Mononuclear cell (primary cell): Measurements from ENCODE around the gene NUDT1. TPM values are rescaled to one million over a fixed set of nuclear protein-coding genes. Genes with fewer than 3 reads are reported as not detected.

Experiments used
- H3K27me3 ChIP-seq: 2 replicates; pipeline ENCODE4 v1.6.0; 2011; ENCODE audit warnings: low read length, control low read depth; ENCODE audit not compliant: insufficient read depth
- H3K4me1 ChIP-seq: 2 replicates; pipeline ENCODE4 v1.5.1; 2011; ENCODE audit warnings: mild to moderate bottlenecking, low read length, control low read depth; ENCODE audit not compliant: insufficient read depth
- H3K4me3 ChIP-seq: 2 replicates; pipeline ENCODE4 v1.5.1; 2011; ENCODE audit warnings: mild to moderate bottlenecking, low read length, moderate library complexity
- H3K9me3 ChIP-seq: 2 replicates; pipeline ENCODE4 v1.5.1; 2011; ENCODE audit warnings: low read depth, mild to moderate bottlenecking, control low read depth, low read length
- total RNA-seq: library from RNA; depleted of rRNA; stranded (reverse); fragments of >200 nt; gene quantifications from one replicate; pipeline ENCODE4 v1.2.3, GENCODE V29; 2012

Gene NUDT1
- total RNA-seq, 1 donor: 10.5 TPM

GRCh38 chr7:2213551-2214215, 28.3 kb upstream of the NUDT1 start:
- H3K9me3 ChIP-seq: no peaks in the 10 kb centered on the region
- no peaks in the 10 kb centered on the region for H3K27me3 ChIP-seq
- H3K4me3 ChIP-seq: no peak overlapping the region
- H3K4me1 ChIP-seq: no peaks in the 10 kb centered on the region

- no peaks in the 10 kb centered on the region for H3K27me3 ChIP-seq
- no peaks in the 10 kb centered on the region for H3K9me3 ChIP-seq
- no peak overlapping the region for H3K4me3 ChIP-seq
- no peaks in the 10 kb centered on the region for H3K4me1 ChIP-seq
These were observed 27.4 kb upstream of the NUDT1 start for GRCh38 chr7:2214636-2215035.

- H3K27me3 ChIP-seq: no peaks in the 10 kb centered on the region
- no peaks in the 10 kb centered on the region for H3K9me3 ChIP-seq
- H3K4me1 ChIP-seq: no peaks in the 10 kb centered on the region
- no peak overlapping the region for H3K4me3 ChIP-seq
These were observed 26.2 kb upstream of the NUDT1 start for GRCh38 chr7:2215851-2216250.

GRCh38 chr7:2217206-2217605, 24.8 kb upstream of the NUDT1 start:
- Histone ChIP-seq H3K9me3 (no peaks in the 10 kb centered on the region), H3K4me1 (no peaks in the 10 kb centered on the region), H3K27me3 (no peaks in the 10 kb centered on the region), H3K4me3 (no peak overlapping the region)

GRCh38 chr7:2217716-2218443, 24.1 kb upstream of the NUDT1 start:
- Histone ChIP-seq H3K27me3 (no peaks in the 10 kb centered on the region), H3K9me3 (no peaks in the 10 kb centered on the region)

GRCh38 chr7:2218444-2218785, 23.6 kb upstream of the NUDT1 start:
- Histone ChIP-seq H3K4me1 (no peaks in the 10 kb centered on the region), H3K4me3 (no peak overlapping the region), H3K27me3 (no peaks in the 10 kb centered on the region), H3K9me3 (no peaks in the 10 kb centered on the region)

More at GRCh38 chr7:2217716-2218443, 24.1 kb upstream of the NUDT1 start:
- H3K4me3 ChIP-seq: no peak overlapping the region
- H3K4me1 ChIP-seq: no peaks in the 10 kb centered on the region

- no peaks in the 10 kb centered on the region for H3K9me3 ChIP-seq
- no peak overlapping the region for H3K4me3 ChIP-seq
These were observed 22.9 kb upstream of the NUDT1 start for GRCh38 chr7:2219136-2219535.

GRCh38 chr7:2219606-2220005, 22.4 kb upstream of the NUDT1 start:
- Histone ChIP-seq H3K4me1 (no peaks in the 10 kb centered on the region), H3K27me3 (no peaks in the 10 kb centered on the region), H3K4me3 (no peak overlapping the region)

More at GRCh38 chr7:2219136-2219535, 22.9 kb upstream of the NUDT1 start:
- Histone ChIP-seq H3K27me3 (no peaks in the 10 kb centered on the region), H3K4me1 (no peaks in the 10 kb centered on the region)

GRCh38 chr7:2220030-2220429, 22.0 kb upstream of the NUDT1 start:
- H3K27me3 ChIP-seq: no peaks in the 10 kb centered on the region
- no peaks in the 10 kb centered on the region for H3K4me1 ChIP-seq
- no peaks in the 10 kb centered on the region for H3K9me3 ChIP-seq
- H3K4me3 ChIP-seq: no peak overlapping the region

More at GRCh38 chr7:2219606-2220005, 22.4 kb upstream of the NUDT1 start:
- H3K9me3 ChIP-seq: no peaks in the 10 kb centered on the region

GRCh38 chr7:2220506-2220905, 21.5 kb upstream of the NUDT1 start:
- no peaks in the 10 kb centered on the region for H3K4me1 ChIP-seq
- H3K9me3 ChIP-seq: no peaks in the 10 kb centered on the region
- H3K4me3 ChIP-seq: no peak overlapping the region

GRCh38 chr7:2220954-2221353, 21.1 kb upstream of the NUDT1 start:
- H3K27me3 ChIP-seq: no peaks in the 10 kb centered on the region
- H3K4me3 ChIP-seq: no peak overlapping the region
- no peaks in the 10 kb centered on the region for H3K9me3 ChIP-seq
- H3K4me1 ChIP-seq: no peaks in the 10 kb centered on the region

More at GRCh38 chr7:2220506-2220905, 21.5 kb upstream of the NUDT1 start:
- H3K27me3 ChIP-seq: no peaks in the 10 kb centered on the region

GRCh38 chr7:2222516-2222915, 19.5 kb upstream of the NUDT1 start:
- Histone ChIP-seq H3K9me3 (no peaks in the 10 kb centered on the region), H3K4me1 (no peaks in the 10 kb centered on the region), H3K4me3 (no peak overlapping the region), H3K27me3 (no peaks in the 10 kb centered on the region)

GRCh38 chr7:2223321-2223720, 18.7 kb upstream of the NUDT1 start:
- Histone ChIP-seq H3K9me3 (no peaks in the 10 kb centered on the region), H3K4me3 (no peak overlapping the region), H3K27me3 (no peaks in the 10 kb centered on the region), H3K4me1 (no peaks in the 10 kb centered on the region)

GRCh38 chr7:2224491-2224928, 17.5 kb upstream of the NUDT1 start:
- no peaks in the 10 kb centered on the region for H3K27me3 ChIP-seq
- H3K4me1 ChIP-seq: no peaks in the 10 kb centered on the region
- no peaks in the 10 kb centered on the region for H3K9me3 ChIP-seq
- H3K4me3 ChIP-seq: no peak overlapping the region

GRCh38 chr7:2224934-2225333, 17.1 kb upstream of the NUDT1 start:
- Histone ChIP-seq H3K4me1 (peaks cover under 1% of the 10 kb centered on the region), H3K4me3 (no peak overlapping the region), H3K9me3 (no peaks in the 10 kb centered on the region), H3K27me3 (no peaks in the 10 kb centered on the region)

- Histone ChIP-seq H3K4me3 (no peak overlapping the region), H3K27me3 (no peaks in the 10 kb centered on the region), H3K4me1 (peaks cover 4% of the 10 kb centered on the region), H3K9me3 (no peaks in the 10 kb centered on the region)
These were observed 16.7 kb upstream of the NUDT1 start for GRCh38 chr7:2225336-2225735.
